Loucy (cell line): Measurements from ENCODE around the gene CCT4.
"Not testable (repeated sequence)": the region's sequence is repeated elsewhere in the genome, so short reads cannot be mapped to it uniquely, and the experiment has no call there.

Source experiments
- H2AFZ ChIP-seq: fragments of 200-600 bp; sonication (generic); 2 replicates; pipeline ENCODE4 v1.6.0; 2016; ENCODE audit warnings: antibody characterized with exemption, mild to moderate bottlenecking, low read length, moderate library complexity
- H3F3A ChIP-seq: fragments of 200-600 bp; 2 replicates; pipeline ENCODE4 v1.6.0; 2016; ENCODE audit warnings: antibody characterized with exemption, low read depth, mild to moderate bottlenecking
- H3K27me3 ChIP-seq: fragments of 200-600 bp; sonication (generic); 2 replicates; pipeline ENCODE4 v1.6.1; 2014; ENCODE audit warnings: low read length, mild to moderate bottlenecking; ENCODE audit not compliant: insufficient read depth, poor library complexity, severe bottlenecking
- H3K36me3 ChIP-seq: fragments of 200-600 bp; sonication (generic); 2 replicates; pipeline ENCODE4 v1.6.1; 2016; ENCODE audit warnings: low read length; ENCODE audit not compliant: insufficient read depth
- H3K4me1 ChIP-seq: fragments of 200-600 bp; sonication (generic); 2 replicates; pipeline ENCODE4 v1.5.1; 2014; ENCODE audit warnings: low read length, mild to moderate bottlenecking; ENCODE audit not compliant: insufficient read depth, poor library complexity, severe bottlenecking
- H3K4me2 ChIP-seq: fragments of 200-600 bp; sonication (generic); 2 replicates; pipeline ENCODE4 v1.6.0; 2014; ENCODE audit warnings: antibody characterized with exemption, low read length, low read depth, mild to moderate bottlenecking; ENCODE audit not compliant: poor library complexity, severe bottlenecking
- H3K4me3 ChIP-seq: fragments of 200-600 bp; sonication (generic); 2 replicates; pipeline ENCODE4 v1.5.1; 2014; ENCODE audit warnings: low read length, mild to moderate bottlenecking, mixed read lengths; ENCODE audit not compliant: poor library complexity, severe bottlenecking
- H3K79me2 ChIP-seq: fragments of 200-600 bp; sonication (generic); 2 replicates; pipeline ENCODE4 v1.6.1; 2014; ENCODE audit warnings: low read length; ENCODE audit not compliant: insufficient read depth
- H3K9ac ChIP-seq: fragments of 200-600 bp; sonication (generic); 2 replicates; pipeline ENCODE4 v1.6.0; 2014; ENCODE audit warnings: mild to moderate bottlenecking, low read depth, low read length, moderate library complexity; ENCODE audit not compliant: poor library complexity, severe bottlenecking
- H3K9me2 ChIP-seq: fragments of 200-600 bp; sonication (generic); replicated peaks from 2 replicates; pipeline ENCODE4 v1.6.1; 2016; ENCODE audit warnings: low read depth, low read length, mixed read lengths
- H3K9me3 ChIP-seq: fragments of 200-600 bp; sonication (generic); 2 replicates; pipeline ENCODE4 v1.6.1; 2014; ENCODE audit warnings: mild to moderate bottlenecking, antibody characterized with exemption, low read length, low read depth; ENCODE audit not compliant: insufficient read depth
- H4K20me1 ChIP-seq: fragments of 200-600 bp; sonication (generic); 2 replicates; pipeline ENCODE4 v1.6.0; 2014; ENCODE audit warnings: antibody characterized with exemption, low read length, mild to moderate bottlenecking; ENCODE audit not compliant: insufficient read depth, poor library complexity, severe bottlenecking
- EZH2phosphoT487 ChIP-seq: fragments of 200-600 bp; IDR thresholded peaks from 2 replicates; pipeline ENCODE4 v1.6.1; 2018; ENCODE audit warnings: antibody characterized with exemption, mild to moderate bottlenecking, moderate library complexity, borderline replicate concordance
- TF ChIP-seq, protein P1 (sequence below): fragments of 200-600 bp; sonication (generic); conservative IDR thresholded peaks from 2 replicates; pipeline ENCODE4 v1.5.1; 2014; ENCODE audit warnings: mild to moderate bottlenecking, antibody characterized with exemption, low read length

Gene CCT4

DNA sequence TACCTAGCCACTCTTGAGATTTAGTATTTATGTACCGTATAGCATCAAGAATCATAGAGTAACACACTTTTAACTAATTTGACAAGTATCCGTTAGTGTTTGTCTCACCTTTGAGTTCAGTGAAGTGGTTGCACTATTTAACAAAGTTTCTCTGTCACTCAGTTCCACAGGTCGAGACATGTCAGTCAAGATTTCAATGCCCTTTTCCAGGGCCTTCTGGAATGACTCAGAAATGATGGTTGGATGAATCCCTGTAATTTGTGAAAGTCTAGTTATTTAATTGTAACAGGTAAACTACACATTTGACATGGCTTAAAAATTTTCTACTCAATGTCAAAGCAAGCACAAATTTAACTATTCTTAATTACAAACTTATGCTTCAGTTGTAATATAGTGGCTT lies 9.7 kb downstream of the CCT4 start:
- no peaks in the 10 kb centered on the region for H3K27me3 ChIP-seq
- no peaks in the 10 kb centered on the region for H3K9me3 ChIP-seq
- H3K4me2 ChIP-seq, result peak overlapping the region; percentile 32
- H3K36me3 ChIP-seq, result peaks cover 96% of the 10 kb centered on the region
- no peak overlapping the region for H3K9ac ChIP-seq
- H3K9me2 ChIP-seq, result no peaks in the 10 kb centered on the region
- H3K79me2 ChIP-seq, result peaks cover 39% of the 10 kb centered on the region
- no peaks in the 10 kb centered on the region; the same call in 1 of the 2 replicates for H3F3A ChIP-seq
- H2AFZ ChIP-seq, result no peak overlapping the region
- TF ChIP-seq EZH2phosphoT487, result no peak
- TF ChIP-seq, protein P1, sequence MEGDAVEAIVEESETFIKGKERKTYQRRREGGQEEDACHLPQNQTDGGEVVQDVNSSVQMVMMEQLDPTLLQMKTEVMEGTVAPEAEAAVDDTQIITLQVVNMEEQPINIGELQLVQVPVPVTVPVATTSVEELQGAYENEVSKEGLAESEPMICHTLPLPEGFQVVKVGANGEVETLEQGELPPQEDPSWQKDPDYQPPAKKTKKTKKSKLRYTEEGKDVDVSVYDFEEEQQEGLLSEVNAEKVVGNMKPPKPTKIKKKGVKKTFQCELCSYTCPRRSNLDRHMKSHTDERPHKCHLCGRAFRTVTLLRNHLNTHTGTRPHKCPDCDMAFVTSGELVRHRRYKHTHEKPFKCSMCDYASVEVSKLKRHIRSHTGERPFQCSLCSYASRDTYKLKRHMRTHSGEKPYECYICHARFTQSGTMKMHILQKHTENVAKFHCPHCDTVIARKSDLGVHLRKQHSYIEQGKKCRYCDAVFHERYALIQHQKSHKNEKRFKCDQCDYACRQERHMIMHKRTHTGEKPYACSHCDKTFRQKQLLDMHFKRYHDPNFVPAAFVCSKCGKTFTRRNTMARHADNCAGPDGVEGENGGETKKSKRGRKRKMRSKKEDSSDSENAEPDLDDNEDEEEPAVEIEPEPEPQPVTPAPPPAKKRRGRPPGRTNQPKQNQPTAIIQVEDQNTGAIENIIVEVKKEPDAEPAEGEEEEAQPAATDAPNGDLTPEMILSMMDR, result no peak
- no peak overlapping the region for H3K4me3 ChIP-seq
- peaks cover 51% of the 10 kb centered on the region for H4K20me1 ChIP-seq
- peaks cover 4% of the 10 kb centered on the region for H3K4me1 ChIP-seq

DNA sequence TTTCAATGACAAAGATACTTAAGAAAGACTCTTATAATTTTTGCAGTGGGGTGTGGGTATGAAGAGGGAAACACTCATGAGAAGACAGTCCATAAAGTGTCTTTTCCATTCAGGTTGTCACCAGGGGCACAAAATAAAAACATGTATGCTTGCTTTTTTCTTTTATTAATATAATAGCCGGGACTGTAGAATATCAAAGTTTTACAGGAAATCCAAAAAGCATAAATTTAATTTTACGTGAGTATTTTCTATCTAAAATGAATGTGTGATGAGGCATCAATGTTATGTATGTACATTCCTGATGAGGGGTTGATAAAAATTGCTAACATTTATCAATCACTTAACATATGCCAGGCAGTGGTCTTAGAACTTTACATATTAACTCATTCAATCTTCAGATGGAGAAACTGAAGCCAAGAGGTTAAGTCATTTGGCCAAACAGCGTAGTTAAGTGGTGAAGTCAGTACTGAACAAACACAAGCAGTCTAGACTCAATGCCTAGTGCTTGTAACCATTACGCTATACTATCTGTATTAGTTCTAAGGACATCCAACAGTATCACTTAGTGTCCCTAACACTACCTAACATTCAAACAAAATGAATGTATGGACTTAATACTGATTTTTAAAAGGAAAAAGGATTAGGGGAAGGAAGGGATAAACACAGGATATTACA lies 10.7 kb downstream of the CCT4 start:
- Histone ChIP-seq H3K79me2 (peaks cover 29% of the 10 kb centered on the region), H3K4me2 (peak overlapping the region; percentile 32), H2AFZ (no peak overlapping the region), H3K36me3 (peaks cover 95% of the 10 kb centered on the region), H3K4me3 (no peak overlapping the region), H3K4me1 (peaks cover 4% of the 10 kb centered on the region), H3K9me3 (no peaks in the 10 kb centered on the region), H3F3A (no peaks in the 10 kb centered on the region; the same call in 1 of the 2 replicates), H3K9ac (no peak overlapping the region), H3K9me2 (no peaks in the 10 kb centered on the region), H4K20me1 (peaks cover 43% of the 10 kb centered on the region), H3K27me3 (no peaks in the 10 kb centered on the region)
- no peak for TF ChIP-seq EZH2phosphoT487
- TF ChIP-seq, protein P1, result no peak

DNA sequence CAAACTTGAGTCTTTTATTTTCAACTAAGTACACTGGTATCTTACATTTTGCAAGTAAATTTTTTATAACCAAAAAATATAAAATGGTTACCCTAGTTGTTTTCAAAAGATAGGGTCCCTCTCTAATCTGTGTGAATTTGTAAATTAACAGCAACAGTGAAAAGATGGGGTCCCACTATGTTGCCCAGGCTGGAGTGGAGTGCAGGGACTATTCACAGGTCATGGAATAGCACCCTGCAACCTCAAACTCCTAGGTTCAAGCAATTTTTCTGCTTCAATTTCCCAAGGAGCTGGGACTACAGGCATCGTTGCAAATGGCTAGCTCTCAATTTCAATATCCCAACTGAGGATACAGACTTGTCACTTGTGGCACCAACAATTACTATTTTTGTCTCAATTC lies 12.1 kb downstream of the CCT4 start:
- Histone ChIP-seq H3F3A (no peaks in the 10 kb centered on the region; the same call in 1 of the 2 replicates), H3K4me3 (no peak overlapping the region), H3K79me2 (peaks cover 19% of the 10 kb centered on the region), H3K9me2 (no peaks in the 10 kb centered on the region), H3K36me3 (peaks cover 94% of the 10 kb centered on the region), H3K9me3 (no peaks in the 10 kb centered on the region), H3K9ac (no peak overlapping the region), H4K20me1 (peaks cover 40% of the 10 kb centered on the region), H3K27me3 (no peaks in the 10 kb centered on the region), H3K4me2 (no peak overlapping the region), H3K4me1 (peaks cover 4% of the 10 kb centered on the region), H2AFZ (no peak overlapping the region)
- TF ChIP-seq, protein P1, result no peak
- no peak for TF ChIP-seq EZH2phosphoT487

DNA sequence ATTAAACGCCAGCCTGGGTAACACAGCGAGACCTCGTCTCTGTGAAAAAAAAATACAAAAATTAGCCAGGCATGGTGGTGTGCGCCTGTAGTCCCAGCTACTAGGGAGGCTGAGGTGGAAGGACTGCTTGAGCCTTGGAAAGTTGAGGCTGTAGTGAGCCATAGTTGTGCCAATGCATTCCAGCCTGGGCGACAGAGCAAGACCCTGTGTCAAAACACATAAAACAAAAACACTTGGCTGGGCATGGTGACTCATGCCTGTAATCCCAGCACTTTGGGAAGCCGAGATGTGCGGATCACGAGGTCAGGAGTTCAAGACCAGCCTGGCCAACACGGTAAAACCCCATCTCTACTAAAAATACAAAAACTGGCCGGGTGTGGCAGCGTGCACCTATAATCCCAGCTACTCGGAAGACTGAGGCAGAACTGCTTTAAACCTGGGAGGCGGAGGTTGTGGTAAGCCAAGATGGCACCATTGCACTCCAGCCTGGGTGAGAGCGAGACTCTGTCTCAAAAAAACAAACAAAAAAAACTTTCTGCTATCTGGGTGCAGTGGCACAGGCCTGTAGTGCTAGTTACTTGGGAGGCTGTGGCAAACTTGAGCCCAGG lies 21.9 kb downstream of the CCT4 start:
- not testable (repeated sequence) for H4K20me1 ChIP-seq, H3K4me1 ChIP-seq, H3F3A ChIP-seq, H3K9me2 ChIP-seq, H3K4me3 ChIP-seq, H2AFZ ChIP-seq, H3K9ac ChIP-seq, H3K4me2 ChIP-seq, H3K27me3 ChIP-seq, H3K79me2 ChIP-seq, H3K9me3 ChIP-seq
- peaks cover 57% of the 10 kb centered on the region; the same call in 1 of the 2 replicates for H3K36me3 ChIP-seq
